ENCODE data around the gene APOA5. TPM values are rescaled to one million over a fixed set of nuclear protein-coding genes. Genes with fewer than 3 reads are reported as not detected.

APOA5 gene
- total and polyA plus RNA-seq, 2 of the 13 experiments (the other 11 are each of a cell fraction or from before 2014, with no cell fraction given): 44.0 to 49.1 TPM

GRCh38 chr11:116833816-116834534 is 42.3 kb upstream of the APOA5 start (continued):
- TF ChIP-seq ZNF276 (CRISPR knock-in tag; IDR thresholded peaks at IDR 0.05; ENCODE audit: low read depth) (peak; percentile 69; the same call in 1 of the 2 replicates), FOXA1 (IDR thresholded peaks at IDR 0.05) (no peak), FOXA1 (CRISPR knock-in tag; IDR thresholded peaks at IDR 0.05) (no peak), MBD4 (IDR thresholded peaks at IDR 0.05; ENCODE audit: borderline replicate concordance, low read length) (no peak), ZNF790 (CRISPR knock-in tag; IDR thresholded peaks at IDR 0.05; ENCODE audit: borderline replicate concordance) (no peak), HNRNPL (IDR thresholded peaks at IDR 0.05; ENCODE audit: low read depth, low read length) (peak; percentile 46; the same call in 1 of the 2 replicates), ZFAT (CRISPR knock-in tag; conservative IDR thresholded peaks at IDR 0.05) (no peak), ZFP37 (CRISPR knock-in tag; IDR thresholded peaks at IDR 0.05; ENCODE audit: borderline replicate concordance) (no peak), ZNF431 (CRISPR knock-in tag; IDR thresholded peaks at IDR 0.05; ENCODE audit: borderline replicate concordance, low read depth) (no peak), NFYC (CRISPR knock-in tag; IDR thresholded peaks at IDR 0.05) (no peak), ZNF30 (CRISPR knock-in tag; IDR thresholded peaks at IDR 0.05) (no peak), ZNF788 (CRISPR knock-in tag; IDR thresholded peaks at IDR 0.05; ENCODE audit: borderline replicate concordance) (peak; percentile 62; the same call in 1 of the 2 replicates), ZNF513 (CRISPR knock-in tag; conservative IDR thresholded peaks at IDR 0.05) (no peak), HIC2 (CRISPR knock-in tag; IDR thresholded peaks at IDR 0.05; ENCODE audit: low read depth) (no peak; the same call in 1 of the 2 replicates), MATR3 (CRISPR knock-in tag; IDR thresholded peaks at IDR 0.05) (no peak), SOX5 (CRISPR knock-in tag; IDR thresholded peaks at IDR 0.05; ENCODE audit: borderline replicate concordance) (peak; percentile 78), MIER3 (CRISPR knock-in tag; IDR thresholded peaks at IDR 0.05; ENCODE audit: borderline replicate concordance) (peak; percentile 69; the same call in 1 of the 2 replicates), THYN1 (CRISPR knock-in tag; IDR thresholded peaks at IDR 0.05; ENCODE audit: borderline replicate concordance, low read depth) (no peak), ARNT (IDR thresholded peaks at IDR 0.05) (no peak), ARID4A (CRISPR knock-in tag; IDR thresholded peaks at IDR 0.05; ENCODE audit: borderline replicate concordance) (peak; percentile 60; the same call in 1 of the 2 replicates), ZNF382 (CRISPR knock-in tag; IDR thresholded peaks at IDR 0.05; ENCODE audit: borderline replicate concordance) (no peak)

Data from HepG2 (cell line).